PC-3 (cell line): ENCODE data around the gene IQCN.

Experiments
- CTCF ChIP-seq: fragments of 300-600 bp; sonication (generic); conservative IDR thresholded peaks from 2 replicates; pipeline ENCODE4 v1.5.1; 2017; ENCODE audit warnings: antibody characterized with exemption, low read depth, mild to moderate bottlenecking, low read length
- EZH2 ChIP-seq: fragments of 300-600 bp; sonication (generic); IDR thresholded peaks from one replicate; pipeline ENCODE4 v1.6.1; 2017; ENCODE audit warnings: antibody characterized with exemption, mild to moderate bottlenecking, low read length; ENCODE audit not compliant: unreplicated experiment

- TF ChIP-seq CTCF (no peak), EZH2 (no peak)
These were observed 20.2 kb upstream of the IQCN start for GRCh38 chr19:18294467-18294864.
